ENCODE measurements around the gene AQP5. TPM values are rescaled to one million over a fixed set of nuclear protein-coding genes. Genes with fewer than 3 reads are reported as not detected.
"Not testable (repeated sequence)": the region's sequence is repeated elsewhere in the genome, so short reads cannot be mapped to it uniquely, and the experiment has no call there.

Gene AQP5
- total RNA-seq, 6 experiments from 2014 or later = not detected

DNA sequence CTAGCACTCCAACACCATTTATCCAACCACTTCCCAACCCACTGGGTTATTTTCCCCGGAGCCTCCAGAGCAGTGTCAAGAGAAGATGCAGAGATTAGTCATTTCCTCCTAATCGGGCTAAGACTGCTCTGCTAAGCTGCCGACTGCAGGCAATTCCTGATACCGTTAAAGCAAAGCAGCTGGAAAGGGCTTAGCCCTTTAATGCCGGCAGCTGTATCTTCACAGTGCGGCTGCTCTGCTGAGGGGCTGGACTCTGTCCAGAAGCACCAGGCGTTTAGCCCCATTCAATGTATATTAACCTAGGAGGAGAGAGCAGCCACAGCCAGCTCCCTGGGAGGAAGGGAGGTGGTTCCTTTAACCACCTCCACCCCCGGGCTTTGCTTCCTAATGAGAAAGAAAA is 22.2 kb downstream of the AQP5 start:
- no peak for TF ChIP-seq POLR2A (IDR thresholded peaks at IDR 0.05)
- TF ChIP-seq, protein P1, sequence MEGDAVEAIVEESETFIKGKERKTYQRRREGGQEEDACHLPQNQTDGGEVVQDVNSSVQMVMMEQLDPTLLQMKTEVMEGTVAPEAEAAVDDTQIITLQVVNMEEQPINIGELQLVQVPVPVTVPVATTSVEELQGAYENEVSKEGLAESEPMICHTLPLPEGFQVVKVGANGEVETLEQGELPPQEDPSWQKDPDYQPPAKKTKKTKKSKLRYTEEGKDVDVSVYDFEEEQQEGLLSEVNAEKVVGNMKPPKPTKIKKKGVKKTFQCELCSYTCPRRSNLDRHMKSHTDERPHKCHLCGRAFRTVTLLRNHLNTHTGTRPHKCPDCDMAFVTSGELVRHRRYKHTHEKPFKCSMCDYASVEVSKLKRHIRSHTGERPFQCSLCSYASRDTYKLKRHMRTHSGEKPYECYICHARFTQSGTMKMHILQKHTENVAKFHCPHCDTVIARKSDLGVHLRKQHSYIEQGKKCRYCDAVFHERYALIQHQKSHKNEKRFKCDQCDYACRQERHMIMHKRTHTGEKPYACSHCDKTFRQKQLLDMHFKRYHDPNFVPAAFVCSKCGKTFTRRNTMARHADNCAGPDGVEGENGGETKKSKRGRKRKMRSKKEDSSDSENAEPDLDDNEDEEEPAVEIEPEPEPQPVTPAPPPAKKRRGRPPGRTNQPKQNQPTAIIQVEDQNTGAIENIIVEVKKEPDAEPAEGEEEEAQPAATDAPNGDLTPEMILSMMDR (IDR thresholded peaks at IDR 0.05) = no peak
- WGBS (ENCODE audit: insufficient coverage, low coverage, low lambda C conversion rate, missing lambda C conversion rate) = 13% methylated on average over 5 of the region's 8 CpGs
- DNase-seq (no peak), ATAC-seq (peak in 3 of 4 donors; percentile 14 to 65 (median 62))
- intact Hi-C loops (cut with DNase I) = no loop called here
- Histone ChIP-seq H3K4me1 (peaks cover 0 to 33% (median 0%) of the 10 kb centered on the region in 4 donors), H3K9me3 (no peaks in the 10 kb centered on the region), H3K4me3 (no peak overlapping the region), H3K27me3 (no peaks in the 10 kb centered on the region), H3K27ac (no peak overlapping the region), H3K36me3 (no peaks in the 10 kb centered on the region)

GRCh38 chr12:49984476-49985359 is 23.0 kb downstream of the AQP5 start:
- ATAC-seq = no peak
- H3K27me3 ChIP-seq = no peaks in the 10 kb centered on the region
- 97% methylated on average over 9 of the region's 9 CpGs for WGBS (ENCODE audit: insufficient coverage, low coverage, low lambda C conversion rate, missing lambda C conversion rate)
- intact Hi-C loops (cut with DNase I) = no loop called here
- no peaks in the 10 kb centered on the region for H3K9me3 ChIP-seq
- no peak for TF ChIP-seq POLR2A (IDR thresholded peaks at IDR 0.05)
- TF ChIP-seq, protein P1 (IDR thresholded peaks at IDR 0.05) = no peak
- DNase-seq = no peak
- H3K27ac ChIP-seq = no peak overlapping the region
- H3K36me3 ChIP-seq = no peaks in the 10 kb centered on the region
- H3K4me3 ChIP-seq = no peak overlapping the region
- H3K4me1 ChIP-seq = peaks cover 0 to 39% (median 0%) of the 10 kb centered on the region in 4 donors

GRCh38 chr12:49985981-49986380 is 24.3 kb downstream of the AQP5 start:
- Histone ChIP-seq H3K9me3 (no peaks in the 10 kb centered on the region), H3K27ac (no peak overlapping the region), H3K4me3 (no peak overlapping the region), H3K4me1 (peaks cover 0 to 33% (median 0%) of the 10 kb centered on the region in 4 donors), H3K27me3 (no peaks in the 10 kb centered on the region), H3K36me3 (no peaks in the 10 kb centered on the region)
- ATAC-seq = no peak
- intact Hi-C loops (cut with DNase I) = no loop called here
- 100% methylated on average over 5 of the region's 5 CpGs for WGBS (ENCODE audit: insufficient coverage, low coverage, low lambda C conversion rate, missing lambda C conversion rate)
- no peak for DNase-seq
- TF ChIP-seq POLR2A (IDR thresholded peaks at IDR 0.05) = no peak

DNA sequence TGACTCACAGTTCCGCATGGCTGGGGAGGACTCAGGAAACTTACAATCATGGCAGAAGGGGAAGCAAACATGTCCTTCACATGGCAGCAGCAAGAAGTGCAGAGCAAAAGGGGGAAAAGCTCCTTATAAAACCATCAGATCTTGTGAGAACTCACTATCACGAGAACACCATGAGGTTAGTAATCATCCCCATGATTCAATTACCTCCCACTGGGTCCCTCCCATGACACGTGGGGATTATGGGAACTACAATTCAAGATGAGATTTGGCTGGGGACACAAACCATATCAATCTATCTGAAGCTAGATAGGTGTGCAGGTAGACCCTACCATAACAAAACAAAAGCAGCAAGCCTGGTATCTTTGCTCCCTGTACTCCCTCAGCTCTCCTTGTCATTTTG is 24.8 kb downstream of the AQP5 start:
- peaks cover 0 to 30% (median 0%) of the 10 kb centered on the region in 4 donors for H3K4me1 ChIP-seq
- intact Hi-C loops (cut with DNase I); ATAC-seq; H3K36me3 ChIP-seq; H3K27me3 ChIP-seq; H3K9me3 ChIP-seq; DNase-seq; H3K27ac ChIP-seq; H3K4me3 ChIP-seq: not testable (repeated sequence)
- WGBS (ENCODE audit: insufficient coverage, low coverage, low lambda C conversion rate, missing lambda C conversion rate) = 90% methylated on average over 2 of the region's 3 CpGs

- DNase-seq = no peak
- Histone ChIP-seq H3K36me3 (no peaks in the 10 kb centered on the region), H3K9me3 (no peaks in the 10 kb centered on the region), H3K27me3 (no peaks in the 10 kb centered on the region), H3K4me1 (peaks cover 0 to 30% (median 0%) of the 10 kb centered on the region in 4 donors), H3K4me3 (no peak overlapping the region), H3K27ac (peak overlapping the region in 1 of 3 donors; percentile 15)
- intact Hi-C loops (cut with DNase I) = no loop called here
- ATAC-seq = peak; percentile 42 to 83 (median 78)
- TF ChIP-seq, protein P1 (IDR thresholded peaks at IDR 0.05) = no peak
- 58% methylated on average over 4 of the region's 4 CpGs for WGBS (ENCODE audit: insufficient coverage, low coverage, low lambda C conversion rate, missing lambda C conversion rate)
These were observed 26.1 kb downstream of the AQP5 start for GRCh38 chr12:49987625-49988303.

GRCh38 chr12:49989400-49989799 is 27.7 kb downstream of the AQP5 start:
- H3K4me1 ChIP-seq = peaks cover 0 to 30% (median 0%) of the 10 kb centered on the region in 4 donors
- DNase-seq; H3K27ac ChIP-seq; H3K4me3 ChIP-seq; H3K36me3 ChIP-seq; intact Hi-C loops (cut with DNase I); H3K27me3 ChIP-seq; H3K9me3 ChIP-seq: not testable (repeated sequence)
- peak in 3 of 4 donors; percentile 43 to 58 (median 49) for ATAC-seq
- 35% methylated on average over 2 of the region's 2 CpGs for WGBS (ENCODE audit: insufficient coverage, low coverage, low lambda C conversion rate, missing lambda C conversion rate)
